Astrocyte (in vitro differentiated cells and primary cell): ENCODE data around the gene STRIP1. TPM values are rescaled to one million over a fixed set of nuclear protein-coding genes. Genes with fewer than 3 reads are reported as not detected.

ENCODE experiments used
- DNase-seq: peaks from one replicate; pipeline ENCODE4 v3.0.0-alpha.2; 2010; ENCODE audit warnings: low read depth
- FAIRE-seq: peaks from 2 replicates; lab custom pipeline; 2011; peaks lifted over from hg19 to GRCh38; lab: Jason Lieb, UNC
- H2AFZ ChIP-seq: 2 replicates; pipeline ENCODE4 v1.6.0; 2012; ENCODE audit warnings: low read depth, low read length, inconsistent platforms
- H3K27ac ChIP-seq: 2 replicates; pipeline ENCODE4 v1.5.1; 2011; ENCODE audit warnings: low read depth, low read length, inconsistent platforms
- H3K27me3 ChIP-seq: 2 replicates; pipeline ENCODE4 v1.6.0; 2011; ENCODE audit warnings: low read length, inconsistent platforms; ENCODE audit not compliant: insufficient read depth
- H3K36me3 ChIP-seq: 2 replicates; pipeline ENCODE4 v1.5.1; 2011; ENCODE audit warnings: low read length, inconsistent platforms; ENCODE audit not compliant: insufficient read depth
- H3K4me1 ChIP-seq: 2 replicates; pipeline ENCODE4 v1.5.1; 2011; ENCODE audit warnings: low read length, inconsistent platforms; ENCODE audit not compliant: insufficient read depth
- H3K4me2 ChIP-seq: 2 replicates; pipeline ENCODE4 v1.6.0; 2012; ENCODE audit warnings: low read length, inconsistent platforms
- H3K4me3 ChIP-seq: 2 replicates; pipeline ENCODE4 v1.5.1; 2011; ENCODE audit warnings: low read depth, mild to moderate bottlenecking, low read length, inconsistent platforms; ENCODE audit not compliant: insufficient read depth
- H3K79me2 ChIP-seq: 2 replicates; pipeline ENCODE4 v1.6.0; 2012; ENCODE audit warnings: mild to moderate bottlenecking, low read length, inconsistent platforms; ENCODE audit not compliant: insufficient read depth
- H3K9ac ChIP-seq: 2 replicates; pipeline ENCODE4 v1.6.0; 2012; ENCODE audit warnings: mild to moderate bottlenecking, low read length, inconsistent platforms
- H3K9me3 ChIP-seq: 2 replicates; pipeline ENCODE4 v1.5.1; 2012; ENCODE audit warnings: low read depth, mild to moderate bottlenecking, low read length, inconsistent platforms; ENCODE audit not compliant: insufficient read depth
- H4K20me1 ChIP-seq: 2 replicates; pipeline ENCODE4 v1.6.0; 2012; ENCODE audit warnings: low read length, inconsistent platforms; ENCODE audit not compliant: insufficient read depth
- H3K27ac Mint-ChIP-seq: one replicate; pipeline ENCODE4 v1.8.0; 2021; ENCODE audit warnings: mild to moderate bottlenecking, mixed read lengths; ENCODE audit not compliant: unreplicated experiment
- H3K27me3 Mint-ChIP-seq: one replicate; pipeline ENCODE4 v1.8.0; 2021; ENCODE audit warnings: low read depth, mixed read lengths; ENCODE audit not compliant: unreplicated experiment
- H3K36me3 Mint-ChIP-seq: one replicate; pipeline ENCODE4 v1.8.0; 2021; ENCODE audit warnings: low read depth, mixed read lengths; ENCODE audit not compliant: unreplicated experiment
- H3K4me1 Mint-ChIP-seq: one replicate; pipeline ENCODE4 v1.8.0; 2021; ENCODE audit warnings: low read depth, mixed read lengths; ENCODE audit not compliant: unreplicated experiment
- H3K4me3 Mint-ChIP-seq: one replicate; pipeline ENCODE4 v1.8.0; 2021; ENCODE audit warnings: mild to moderate bottlenecking, moderate library complexity, mixed read lengths; ENCODE audit not compliant: unreplicated experiment
- H3K9me3 Mint-ChIP-seq: one replicate; pipeline ENCODE4 v1.8.0; 2021; ENCODE audit warnings: mild to moderate bottlenecking, mixed read lengths; ENCODE audit not compliant: unreplicated experiment
- CTCF ChIP-seq: IDR thresholded peaks from 2 replicates; pipeline ENCODE4 v1.5.1; 2011; ENCODE audit warnings: low read depth, mild to moderate bottlenecking, inconsistent platforms, low read length, moderate library complexity; ENCODE audit not compliant: insufficient read depth
- EZH2 ChIP-seq: IDR thresholded peaks from 2 replicates; pipeline ENCODE4 v1.6.1; 2012; ENCODE audit warnings: mild to moderate bottlenecking, low read length, inconsistent platforms; ENCODE audit not compliant: insufficient read depth
- total RNA-seq: library from RNA; stranded (reverse); gene quantifications from 2 replicates; pipeline ENCODE4 v1.2.1, GENCODE V29; 2021

Gene STRIP1
- total RNA-seq, 1 donor from 2014 or later = 40.8 TPM

- Histone ChIP-seq H3K9me3 (no peaks in the 10 kb centered on the region), H3K4me1 (peaks cover 28% of the 10 kb centered on the region), H3K4me2 (peak overlapping the region; percentile 6), H4K20me1 (peaks cover 78% of the 10 kb centered on the region), H3K27ac (no peak overlapping the region), H2AFZ (no peak overlapping the region), H3K9ac (no peak overlapping the region), H3K79me2 (no peaks in the 10 kb centered on the region), H3K36me3 (peaks cover 33% of the 10 kb centered on the region), H3K4me3 (no peak overlapping the region), H3K27me3 (no peaks in the 10 kb centered on the region)
- peak overlapping the region; percentile 7 for H3K4me3 Mint-ChIP-seq
- FAIRE-seq (no peak), DNase-seq (no peak)
- H3K36me3 Mint-ChIP-seq = peaks cover 31% of the 10 kb centered on the region
- TF ChIP-seq CTCF (no peak), EZH2 (no peak)
- H3K27me3 Mint-ChIP-seq = no peaks in the 10 kb centered on the region
- H3K4me1 Mint-ChIP-seq = peaks cover 55% of the 10 kb centered on the region
- peak overlapping the region; percentile 68 for H3K27ac Mint-ChIP-seq
- H3K9me3 Mint-ChIP-seq = no peaks in the 10 kb centered on the region
Measured at GRCh38 chr1:110056285-110056683, 21.9 kb downstream of the STRIP1 start.

- Histone ChIP-seq H3K79me2 (no peaks in the 10 kb centered on the region), H3K4me2 (peak overlapping the region; percentile 6), H3K36me3 (peaks cover 28% of the 10 kb centered on the region), H3K27ac (no peak overlapping the region), H4K20me1 (peaks cover 78% of the 10 kb centered on the region), H3K4me1 (peaks cover 28% of the 10 kb centered on the region), H2AFZ (no peak overlapping the region), H3K9me3 (no peaks in the 10 kb centered on the region), H3K4me3 (no peak overlapping the region), H3K27me3 (no peaks in the 10 kb centered on the region), H3K9ac (no peak overlapping the region)
- Mint-ChIP-seq H3K27ac (peak overlapping the region; percentile 68), H3K4me1 (peaks cover 52% of the 10 kb centered on the region), H3K36me3 (peaks cover 31% of the 10 kb centered on the region), H3K9me3 (no peaks in the 10 kb centered on the region), H3K27me3 (no peaks in the 10 kb centered on the region), H3K4me3 (peak overlapping the region; percentile 6)
- no peak for TF ChIP-seq EZH2
- no peak for TF ChIP-seq CTCF
- DNase-seq (peak; percentile 46), FAIRE-seq (no peak)
Measured at GRCh38 chr1:110056776-110057175, 22.4 kb downstream of the STRIP1 start.

- Histone ChIP-seq H4K20me1 (peaks cover 75% of the 10 kb centered on the region), H3K9me3 (no peaks in the 10 kb centered on the region), H3K9ac (no peak overlapping the region), H3K4me1 (peaks cover 28% of the 10 kb centered on the region), H2AFZ (no peak overlapping the region), H3K27me3 (no peaks in the 10 kb centered on the region), H3K27ac (no peak overlapping the region), H3K4me3 (no peak overlapping the region), H3K36me3 (peaks cover 25% of the 10 kb centered on the region), H3K79me2 (no peaks in the 10 kb centered on the region), H3K4me2 (no peak overlapping the region)
- FAIRE-seq (no peak), DNase-seq (no peak)
- Mint-ChIP-seq H3K4me1 (peaks cover 63% of the 10 kb centered on the region), H3K27ac (no peak overlapping the region), H3K36me3 (peaks cover 31% of the 10 kb centered on the region), H3K4me3 (no peak overlapping the region), H3K27me3 (no peaks in the 10 kb centered on the region), H3K9me3 (no peaks in the 10 kb centered on the region)
- TF ChIP-seq CTCF (no peak), EZH2 (no peak)
Measured at GRCh38 chr1:110057963-110058518, 23.6 kb downstream of the STRIP1 start.
